Fibroblast of peridontal ligament (primary cell): ENCODE results near the gene KCNIP4.
"Not testable (repeated sequence)": the region's sequence is repeated elsewhere in the genome, so short reads cannot be mapped to it uniquely, and the experiment has no call there.

Source experiments
- DNase-seq: peaks from one replicate; pipeline ENCODE4 v3.0.0-alpha.2; 2010; ENCODE audit errors: extremely low read depth

KCNIP4 gene

DNA sequence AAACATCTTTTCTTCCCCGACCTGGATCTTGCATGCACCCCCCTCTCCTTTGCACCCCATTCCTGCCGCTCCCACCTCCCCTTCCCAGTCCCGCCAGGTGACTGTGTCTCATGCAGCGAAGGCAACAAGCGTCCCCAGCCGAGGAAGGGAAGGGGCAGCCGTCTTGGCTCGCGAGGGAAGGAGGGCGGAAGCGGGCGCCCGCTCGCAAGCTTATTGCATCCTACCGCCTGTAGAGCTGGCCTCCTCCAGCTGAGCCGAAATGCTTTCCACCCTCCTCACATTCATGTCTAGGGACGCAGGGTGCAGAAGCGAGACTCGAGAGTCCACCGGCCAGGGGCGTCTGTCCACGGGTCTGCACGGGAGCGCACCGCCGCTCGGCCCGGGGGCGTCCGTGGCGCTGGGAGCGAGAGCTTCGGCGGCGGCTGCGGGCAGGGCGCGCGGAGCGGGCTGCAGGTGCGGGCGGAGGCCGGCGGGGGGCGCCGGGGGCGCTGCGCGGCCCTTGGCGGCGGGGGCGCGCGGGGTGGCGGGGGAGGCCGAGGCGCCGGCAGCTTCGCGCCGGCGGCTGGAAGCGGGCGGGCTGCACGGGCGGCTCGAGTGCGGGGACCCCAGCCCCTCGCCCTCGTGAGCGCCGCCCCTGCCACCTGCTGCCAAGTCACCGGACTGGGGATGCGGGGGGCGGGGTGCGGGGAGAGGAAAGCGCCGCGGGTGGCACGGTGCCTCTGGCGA lies at the start of gene KCNIP4:
KCNIP4 (minus strand) TSS at position 426 of the 726 bp plus-strand sequence.
- no peak for DNase-seq

DNA sequence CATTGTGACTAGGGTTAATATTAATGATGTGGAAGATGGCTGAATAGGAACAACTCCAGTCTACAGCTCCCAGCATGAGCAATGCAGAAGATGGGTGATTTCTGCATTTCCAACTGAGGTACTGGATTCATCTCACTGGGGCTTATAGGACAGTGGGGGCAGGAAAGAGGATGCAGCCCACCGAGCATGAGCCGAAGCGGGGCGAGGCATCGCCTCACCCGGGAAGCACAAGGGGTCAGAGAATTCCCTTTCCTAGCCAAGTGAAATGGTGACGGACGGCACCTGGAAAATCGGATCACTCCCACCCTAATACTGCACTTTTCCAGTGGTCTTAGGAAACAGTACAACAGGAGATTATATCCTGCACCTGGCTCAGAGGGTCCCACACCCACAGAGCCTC lies 48.0 kb upstream of the KCNIP4 start:
- not testable (repeated sequence) for DNase-seq

DNA sequence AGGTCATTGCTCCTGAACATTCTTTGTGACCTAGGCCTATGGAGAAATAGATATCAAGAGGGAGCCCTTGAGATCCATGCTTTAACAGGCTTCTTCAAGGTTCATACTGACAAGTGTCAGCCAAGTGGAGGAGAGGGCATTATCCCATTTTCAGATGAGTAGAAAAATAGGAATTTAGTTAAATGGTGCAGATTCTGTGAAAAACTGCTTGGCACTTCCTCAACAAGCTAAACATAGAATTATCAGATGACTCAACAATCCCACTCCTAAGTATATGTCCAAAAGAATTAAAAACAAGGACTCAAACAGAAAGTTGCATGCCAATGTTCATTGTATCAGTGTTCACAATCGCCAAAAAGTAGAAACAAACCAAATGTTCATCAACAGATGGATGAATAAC lies 43.8 kb upstream of the KCNIP4 start:
- DNase-seq = peak; percentile 27

DNA sequence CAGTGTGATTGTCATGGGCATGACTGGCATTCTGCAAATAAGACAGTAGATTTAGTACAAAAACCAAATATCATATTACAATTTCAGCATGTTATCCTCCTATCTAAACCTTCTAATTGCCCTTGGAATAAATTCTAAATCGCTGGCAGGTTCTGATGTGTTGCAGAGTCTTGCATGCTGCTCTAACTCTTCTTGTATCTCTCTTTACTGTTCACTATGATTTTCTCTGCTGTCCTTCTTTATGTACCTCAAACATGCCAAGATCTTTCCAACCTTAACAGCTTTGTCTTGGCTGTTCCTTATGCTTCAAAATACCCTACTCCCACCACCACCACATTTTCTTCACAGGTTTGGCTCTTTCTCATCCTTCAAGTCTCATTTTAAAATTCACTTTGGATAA lies 43.0 kb upstream of the KCNIP4 start:
- DNase-seq = no peak

DNA sequence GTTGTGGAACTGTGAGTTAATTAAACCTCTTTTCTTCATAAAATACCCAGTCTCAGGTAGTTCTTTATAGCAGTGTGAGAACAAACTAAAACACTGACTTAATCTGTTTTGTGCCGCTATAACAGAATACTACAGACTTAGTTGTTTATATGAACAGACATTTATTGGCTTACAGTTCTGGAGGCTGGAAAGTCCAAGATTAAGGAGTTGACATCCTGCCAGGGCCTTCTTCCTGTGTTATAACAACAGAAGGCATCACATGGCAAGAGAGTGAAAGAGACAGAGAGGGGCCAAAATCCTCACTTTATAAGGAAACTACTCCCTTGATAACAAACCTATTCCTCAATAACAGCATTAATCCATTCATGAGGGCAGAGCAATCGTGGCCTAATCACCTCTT lies 42.5 kb upstream of the KCNIP4 start:
- peak; percentile 17 for DNase-seq

DNA sequence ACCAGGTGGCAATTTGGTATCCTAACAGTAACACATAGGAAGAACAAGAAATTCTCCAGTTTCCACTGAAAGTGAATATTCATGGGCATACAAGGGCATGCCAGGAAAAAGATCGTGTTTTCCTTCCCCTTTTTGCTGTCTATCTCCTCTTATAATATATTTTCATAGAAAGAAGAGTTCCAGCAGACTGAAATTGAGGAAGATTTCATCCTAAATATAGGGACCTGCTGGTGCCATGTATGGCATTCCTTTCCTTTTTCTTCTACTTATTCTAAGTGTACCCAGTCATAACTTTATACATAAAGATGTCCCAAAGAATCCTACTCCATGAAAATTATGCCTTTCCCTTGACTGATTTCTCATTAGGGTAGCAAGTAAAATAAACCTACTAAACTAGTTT lies 40.8 kb upstream of the KCNIP4 start:
- no peak for DNase-seq

DNA sequence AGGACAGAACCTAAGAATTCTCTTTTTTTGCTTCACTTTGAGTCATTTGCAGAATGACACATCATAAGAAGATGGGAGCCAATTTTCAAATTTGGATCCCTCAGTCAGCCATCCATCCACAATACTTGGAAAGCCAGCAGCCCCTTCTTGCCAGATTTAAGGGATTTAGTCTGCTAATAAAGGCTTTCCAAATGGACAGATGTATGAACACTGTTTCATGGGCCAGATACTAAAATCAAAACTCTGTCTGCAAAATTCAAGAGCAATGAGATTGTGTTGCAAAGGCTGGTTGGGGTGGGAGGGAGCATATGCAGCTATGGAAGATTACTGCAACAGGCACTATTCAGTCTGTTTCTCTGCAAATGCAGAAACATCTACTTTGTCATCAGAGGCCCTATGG lies 37.7 kb upstream of the KCNIP4 start:
- DNase-seq = no peak

DNA sequence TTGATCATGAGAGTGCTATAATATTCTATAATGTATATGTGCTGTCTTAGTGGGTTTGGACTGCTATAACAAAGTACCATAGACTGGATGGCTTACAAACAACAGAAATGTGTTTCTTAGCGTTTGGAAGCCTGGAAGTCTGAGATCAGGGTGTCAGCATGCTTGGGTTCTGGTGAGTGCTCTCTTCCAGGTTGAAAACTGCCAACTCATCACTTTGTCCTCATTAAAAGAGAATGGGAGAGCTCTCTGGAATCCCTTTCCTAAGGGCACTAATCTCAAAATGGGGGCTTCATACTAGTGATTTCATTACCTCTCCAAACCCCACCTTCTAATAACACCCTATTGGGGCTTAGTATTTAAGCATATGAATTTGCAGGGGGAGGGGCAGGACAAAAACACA lies 33.5 kb upstream of the KCNIP4 start:
- no peak for DNase-seq

DNA sequence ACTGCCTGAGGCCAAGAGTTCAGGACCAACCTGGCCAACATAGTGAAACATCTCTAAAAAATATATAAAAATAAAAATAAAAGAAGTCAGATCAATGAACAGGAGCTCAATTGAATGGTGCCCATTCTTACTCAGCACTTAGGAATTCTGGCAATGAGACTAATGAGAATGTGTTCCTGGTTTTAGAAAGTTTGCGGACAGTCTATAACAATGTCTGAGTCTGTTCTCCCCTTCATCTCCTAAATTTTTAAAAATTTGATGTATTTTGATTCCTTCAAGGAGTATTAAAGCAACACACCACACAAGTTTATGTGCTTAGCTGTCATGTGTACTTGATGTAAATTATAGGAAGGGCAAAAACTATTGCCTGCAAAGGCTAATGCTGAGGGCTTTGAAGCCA lies 30.6 kb upstream of the KCNIP4 start:
- no peak for DNase-seq

DNA sequence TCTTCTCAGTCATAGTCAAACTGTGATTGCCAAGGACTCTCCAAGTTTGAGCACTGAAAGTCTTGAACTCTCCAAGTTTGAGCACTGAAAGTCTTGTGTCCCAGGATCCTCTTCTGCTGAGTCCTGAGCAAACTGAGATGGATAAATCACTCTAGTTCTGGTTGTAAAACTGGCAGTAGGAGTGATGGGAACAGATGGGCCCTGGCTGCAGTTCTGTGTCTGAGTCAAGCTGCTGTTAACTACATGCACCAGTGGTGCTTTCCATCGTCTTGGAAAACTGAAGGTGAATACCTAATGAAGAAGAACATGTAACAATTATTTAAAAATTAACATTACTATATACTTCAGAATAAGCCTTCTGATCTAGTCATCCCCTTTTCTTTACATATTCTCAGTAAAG lies 27.6 kb upstream of the KCNIP4 start:
- no peak for DNase-seq

DNA sequence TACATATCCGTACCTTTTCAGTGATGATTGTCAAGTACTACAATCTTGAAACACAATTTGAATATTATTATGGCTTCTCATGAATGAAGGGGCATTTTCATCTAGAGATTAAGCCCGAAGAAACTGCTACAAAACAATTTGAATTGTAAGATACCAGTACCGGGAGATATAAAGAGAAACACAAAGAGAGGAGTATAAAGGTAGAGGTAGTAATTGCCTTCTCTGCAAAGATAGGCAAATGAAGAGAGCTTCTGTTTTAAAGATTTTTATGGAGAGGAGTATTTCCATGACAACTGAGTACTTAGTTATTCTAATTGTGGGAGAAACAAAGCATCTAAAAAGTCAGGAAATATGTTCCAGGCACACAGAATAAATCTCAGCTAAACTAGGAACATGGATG lies 25.3 kb upstream of the KCNIP4 start:
- no peak for DNase-seq

DNA sequence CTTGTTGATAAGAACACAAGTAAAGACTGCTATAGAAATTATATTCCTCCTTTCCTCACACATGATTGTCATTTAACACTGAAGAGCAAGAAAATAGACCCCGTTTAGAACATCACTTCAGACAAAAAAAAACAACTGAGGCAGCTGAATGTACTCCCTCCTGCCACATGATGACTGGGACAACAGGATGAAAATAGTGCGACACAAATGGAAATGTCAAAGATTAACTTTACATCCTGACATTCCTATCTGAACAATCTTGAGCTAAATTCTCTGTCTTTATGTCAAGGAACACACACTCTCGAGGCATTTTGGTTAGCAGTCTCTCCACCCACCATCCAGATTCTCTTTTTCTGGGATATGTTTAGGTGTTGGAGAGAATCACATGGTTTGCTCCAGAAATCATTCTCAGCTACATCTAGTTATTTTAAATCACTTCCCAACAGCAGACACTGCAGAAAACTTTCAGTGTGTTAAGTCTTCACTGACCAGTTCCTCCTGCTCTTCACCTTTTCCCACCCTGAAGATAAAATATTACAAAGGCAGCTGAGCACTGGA lies 16.3 kb upstream of the KCNIP4 start:
- DNase-seq = no peak

DNA sequence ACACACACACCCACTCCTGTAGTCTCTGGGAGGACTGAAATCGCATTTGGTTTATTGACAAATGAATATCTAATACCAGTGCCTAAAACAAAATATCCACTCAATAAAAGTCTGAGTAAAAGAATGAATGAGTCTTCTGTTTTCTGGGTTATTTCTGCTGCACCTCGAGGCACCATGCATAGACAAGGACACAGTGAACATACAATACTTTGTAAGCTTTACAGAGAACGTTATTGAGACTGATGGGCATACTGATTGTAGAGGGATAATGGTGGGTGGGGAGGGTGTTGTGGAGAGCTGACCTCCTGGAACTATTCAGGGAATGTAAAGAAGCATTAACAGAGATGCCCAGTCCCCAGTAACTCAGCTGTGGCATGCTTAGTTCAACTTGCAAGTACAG lies 14.1 kb upstream of the KCNIP4 start:
- no peak for DNase-seq

DNA sequence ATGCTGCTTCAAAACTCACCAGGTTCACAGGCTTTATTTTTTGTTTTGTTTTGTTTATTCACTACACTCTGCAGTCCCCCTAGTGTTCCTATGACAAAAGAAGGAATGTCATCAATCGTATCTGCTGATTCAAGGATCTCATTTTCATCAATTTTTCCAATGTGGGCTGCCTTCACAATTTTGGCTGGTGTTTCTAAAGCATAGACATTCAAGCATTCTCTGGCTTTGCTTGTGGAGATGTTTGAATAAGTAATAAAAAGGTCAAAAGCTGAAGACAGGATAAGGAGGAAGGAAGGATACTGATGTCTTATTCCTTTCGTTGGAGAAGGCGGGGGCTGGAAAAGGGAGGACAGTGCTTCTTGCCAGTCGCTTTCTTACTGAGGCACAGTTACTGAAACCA lies 12.2 kb upstream of the KCNIP4 start:
- DNase-seq = no peak

DNA sequence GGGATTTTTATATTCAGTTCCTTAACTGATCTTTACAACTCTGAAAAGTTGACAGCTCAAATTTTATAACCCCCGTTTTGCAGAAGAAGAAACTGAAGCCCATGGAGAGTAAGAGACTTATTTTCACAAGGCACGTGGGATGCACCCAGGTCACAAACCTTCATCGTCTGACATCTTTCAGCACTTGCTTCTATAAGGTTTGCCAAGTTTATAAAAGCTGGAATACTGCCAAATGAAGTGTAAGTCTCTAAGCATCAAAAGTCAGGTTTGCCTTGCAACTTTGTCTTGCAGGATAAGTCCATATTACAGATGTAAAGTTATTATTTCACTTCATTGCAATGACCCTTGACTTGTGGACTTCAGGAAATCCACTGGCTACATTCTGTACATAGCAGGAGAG lies 6.3 kb upstream of the KCNIP4 start:
- no peak for DNase-seq

DNA sequence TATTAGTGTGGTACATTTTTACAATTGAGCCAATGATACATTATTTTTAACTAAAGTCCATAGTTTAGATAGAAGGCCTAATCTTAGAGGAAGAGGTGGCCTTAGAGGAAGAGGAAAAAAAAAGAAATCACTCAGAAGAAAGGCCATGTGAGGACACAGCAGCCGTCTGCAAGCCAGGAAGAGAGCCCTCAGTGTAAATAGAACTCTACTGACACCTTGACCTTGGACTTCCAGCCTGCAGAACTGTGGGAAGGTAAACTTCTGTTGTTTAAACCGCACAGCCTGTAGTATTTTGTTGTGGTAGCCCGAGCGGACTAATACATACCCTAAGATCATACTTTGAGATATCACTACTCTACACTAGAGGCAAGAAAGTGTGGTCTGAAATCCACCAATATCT lies 5.1 kb upstream of the KCNIP4 start:
- no peak for DNase-seq

DNA sequence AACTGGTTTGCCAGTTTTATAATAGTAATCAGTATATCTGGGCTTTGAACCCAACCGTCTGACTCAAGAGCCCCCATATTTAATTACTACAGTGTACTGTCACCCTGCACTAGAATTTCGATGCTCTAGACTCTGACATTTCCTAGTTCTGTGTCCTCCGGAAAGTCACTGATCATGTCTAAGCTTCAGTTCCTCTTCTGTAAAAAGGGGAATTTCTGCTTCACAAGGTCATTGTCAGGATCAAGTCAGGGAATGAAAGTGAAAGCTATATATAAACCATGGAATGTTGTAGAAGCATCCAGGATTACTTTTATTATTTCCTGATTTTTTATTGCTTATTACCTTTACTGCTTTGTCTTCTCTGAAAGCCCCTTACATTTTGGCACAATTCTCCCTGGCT lies 4.0 kb upstream of the KCNIP4 start:
- DNase-seq = no peak

DNA sequence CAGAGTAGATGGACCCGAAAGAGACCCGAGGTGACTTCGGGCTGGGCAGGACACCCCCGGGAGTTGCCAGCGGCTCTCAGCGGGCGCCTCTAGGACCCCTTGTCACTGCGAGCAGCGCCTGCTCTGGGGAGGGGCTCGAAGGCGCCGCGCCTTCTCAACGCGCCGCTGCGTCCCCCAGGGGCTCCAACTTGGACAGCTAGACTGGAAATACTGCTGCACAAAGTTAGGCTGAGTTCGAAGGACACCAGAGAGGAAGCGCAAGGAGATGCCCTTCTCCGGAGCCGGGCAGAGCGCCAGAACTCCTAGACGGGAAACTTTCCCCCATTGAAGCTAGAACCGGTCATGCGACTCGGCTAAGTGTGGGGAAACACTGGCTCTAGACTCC lies 493 bp upstream of the KCNIP4 start:
- DNase-seq = no peak

DNA sequence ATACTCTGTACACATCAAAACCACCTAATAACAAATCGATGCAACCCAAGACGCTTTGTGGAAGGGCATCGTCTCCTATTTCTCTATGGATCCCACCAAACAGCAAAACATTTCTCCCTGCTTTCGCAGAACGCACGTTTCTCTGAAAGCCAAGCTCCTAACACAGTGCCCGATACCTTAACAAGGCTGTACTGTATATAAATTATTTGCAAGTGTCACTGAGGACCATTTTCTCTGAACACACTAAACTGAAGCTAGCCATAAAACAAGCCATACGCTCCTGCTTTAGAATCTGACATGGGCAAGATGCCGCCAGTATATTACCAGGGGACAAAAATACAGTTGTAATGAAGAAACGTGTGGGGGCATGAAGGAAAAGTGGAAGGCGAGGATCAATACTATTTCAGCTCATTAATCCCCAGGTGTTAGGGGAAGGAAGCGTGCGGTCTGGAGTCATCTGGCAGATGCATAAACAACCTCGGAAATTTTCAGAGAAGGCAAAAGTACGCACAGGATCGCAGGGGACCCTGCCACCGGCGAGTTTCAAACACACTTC lies 703 bp downstream of the KCNIP4 start:
- DNase-seq = no peak

DNA sequence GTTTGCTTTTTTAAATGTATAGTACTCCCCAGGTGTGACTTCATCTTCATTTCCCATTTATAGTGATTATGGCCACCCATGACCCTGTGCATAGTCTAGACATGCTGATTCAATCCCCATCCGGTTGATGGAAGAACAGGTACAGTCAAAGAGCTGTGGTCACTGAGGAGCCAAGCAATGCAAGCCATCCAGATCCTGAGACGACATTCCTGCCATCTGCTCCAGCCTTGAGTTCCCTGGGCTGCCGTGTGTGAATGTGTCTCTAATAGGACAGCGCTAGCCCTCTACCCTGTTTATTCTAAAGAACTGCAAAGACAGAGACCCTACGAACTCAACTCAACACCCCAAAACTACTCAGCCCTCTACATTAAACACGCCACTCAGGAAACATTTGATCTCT lies 1.7 kb downstream of the KCNIP4 start:
- DNase-seq = no peak

DNA sequence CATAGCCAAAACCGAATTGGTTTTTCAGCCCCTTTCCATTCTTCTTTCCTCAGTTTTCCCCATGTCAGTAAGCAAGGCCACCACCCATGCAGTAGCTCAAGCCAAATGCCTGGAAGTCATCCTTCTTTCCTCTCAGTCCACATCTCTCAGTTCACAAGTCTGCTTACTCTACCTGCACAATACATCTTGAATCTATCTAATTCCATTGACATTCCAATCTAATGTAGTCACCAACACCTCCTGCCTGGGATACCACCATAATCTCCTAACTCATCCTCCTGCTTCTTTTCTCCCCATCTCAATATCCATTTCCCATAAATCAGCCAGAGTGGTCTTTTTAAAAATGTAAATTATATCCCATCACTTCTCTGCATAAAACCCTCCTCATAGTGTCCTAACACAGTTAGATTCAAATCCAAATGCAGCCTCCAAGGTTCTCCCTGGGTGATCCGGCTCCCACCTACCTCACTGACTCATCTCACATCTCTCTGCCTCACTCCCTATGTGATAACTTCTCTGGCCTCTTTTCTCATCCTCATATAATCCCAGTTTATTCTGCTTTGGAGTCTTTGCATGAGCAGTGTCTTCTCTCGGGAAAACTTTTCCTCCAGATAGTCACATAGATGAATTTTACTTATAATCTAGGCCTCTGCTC lies 26.9 kb downstream of the KCNIP4 start:
- no peak for DNase-seq

DNA sequence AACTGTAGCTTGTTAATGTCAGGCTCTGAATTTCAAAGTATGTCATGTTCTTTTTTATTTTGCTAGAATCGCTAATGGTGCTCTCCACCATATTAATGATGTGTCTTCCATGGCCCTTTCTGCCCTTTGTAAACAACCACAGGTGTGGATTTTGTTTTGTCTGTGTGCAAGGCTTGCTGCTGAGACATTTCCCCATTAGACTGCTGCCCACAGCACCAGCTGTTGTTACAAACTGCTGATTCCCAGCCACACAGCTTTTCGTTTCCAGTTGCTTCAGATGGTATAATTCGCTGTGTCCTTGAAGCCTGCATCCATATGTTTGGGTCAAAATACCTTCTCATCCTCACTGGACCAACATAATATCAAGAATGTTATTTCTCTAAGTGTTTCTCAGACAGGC lies 32.8 kb downstream of the KCNIP4 start:
- DNase-seq = no peak

DNA sequence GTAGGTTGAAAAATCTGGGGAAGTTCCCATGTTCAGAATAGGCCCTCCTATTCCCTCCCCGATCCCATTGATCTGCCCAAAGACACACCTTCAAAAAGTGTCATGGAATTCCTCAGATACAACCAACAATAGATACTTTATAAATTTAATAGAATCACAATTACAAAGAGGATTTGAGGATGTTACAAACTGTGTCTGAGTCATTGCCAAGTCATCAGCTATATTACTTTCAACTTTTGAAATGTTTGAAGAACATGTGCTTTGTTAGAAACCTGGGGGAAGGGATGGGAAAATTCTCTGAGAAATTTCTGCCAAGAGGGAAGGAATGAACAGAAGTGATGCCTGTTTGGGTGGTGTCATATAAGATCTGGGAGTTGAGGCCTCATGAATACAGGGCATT lies 46.7 kb downstream of the KCNIP4 start:
- DNase-seq = peak; percentile 33
